K562 (cell line): ENCODE data around the gene TMEM184B. TPM values are rescaled to one million over a fixed set of nuclear protein-coding genes. Genes with fewer than 3 reads are reported as not detected.

Experiments used
- ATF1 ChIP-seq, 2 experiments: fragments of 450-650 bp in 1 of 2; IDR thresholded peaks; 2 replicates each; pipeline ENCODE4 v1.6.1; 2016; ENCODE audit warnings: missing compliant biosample characterization in 1 of 2, missing genetic modification characterization in 1 of 2
- CCAR2 ChIP-seq: fragments of 200-400 bp; formaldehyde crosslinking; IDR thresholded peaks from 2 replicates; pipeline ENCODE4 v1.6.1; 2017; ENCODE audit warnings: mild to moderate bottlenecking, low read depth, low read length
- CREB5 ChIP-seq: fragments of 250-450 bp; sonication (Bioruptor Pico); IDR thresholded peaks from 2 replicates; pipeline ENCODE4 v1.5.0; 2020; ENCODE audit warnings: mild to moderate bottlenecking
- CTBP1 ChIP-seq: fragments of 450-650 bp; IDR thresholded peaks from 2 replicates; pipeline ENCODE4 v1.6.1; 2016; ENCODE audit warnings: borderline replicate concordance
- DIDO1 ChIP-seq: fragments of 450-650 bp; IDR thresholded peaks from 2 replicates; pipeline ENCODE4 v1.6.1; 2016; ENCODE audit warnings: low read depth, missing biosample characterization, missing genetic modification characterization
- ETV6 ChIP-seq, 3 experiments: fragments of 150-350 bp in 1 of 3; sonication (generic) in 1 of 3; formaldehyde crosslinking in 1 of 3; IDR thresholded peaks; 2 replicates each; pipeline versions ENCODE4 v1.6.1 to v1.8.0; 2014 to 2022; ENCODE audit warnings: borderline replicate concordance in 2 of 3, low read depth in 2 of 3, antibody characterized with exemption in 1 of 3, low read length in 1 of 3, mild to moderate bottlenecking in 1 of 3, missing genetic modification reagents in 1 of 3
- FUS ChIP-seq: fragments of 200-400 bp; formaldehyde crosslinking; optimal IDR thresholded peaks from 2 replicates; pipeline ENCODE3; 2017; ENCODE audit warnings: low read depth, low read length
- JUNB ChIP-seq: fragments of 450-650 bp; formaldehyde crosslinking; conservative IDR thresholded peaks from 2 replicates; pipeline ENCODE4 v1.4.0; 2020; ENCODE audit warnings: mild to moderate bottlenecking
- KAT2B ChIP-seq: IDR thresholded peaks from one replicate; pipeline ENCODE4 v1.6.1; 2012; ENCODE audit warnings: low read depth, mild to moderate bottlenecking, control low read depth, inconsistent platforms, low read length, moderate library complexity
- POLR2B ChIP-seq: fragments of 450-650 bp; IDR thresholded peaks from 2 replicates; pipeline ENCODE4 v1.6.1; 2018; ENCODE audit warnings: low read depth; ENCODE audit not compliant: partially characterized antibody
- RB1 ChIP-seq: fragments of 450-650 bp; IDR thresholded peaks from 2 replicates; pipeline ENCODE4 v1.6.1; 2017; ENCODE audit warnings: low read depth, mild to moderate bottlenecking
- RHOXF2B ChIP-seq: fragments of 250-450 bp; sonication (Bioruptor Pico); conservative IDR thresholded peaks from 2 replicates; pipeline ENCODE4 v1.5.1; 2021
- SNRNP70 ChIP-seq: fragments of 200-400 bp; formaldehyde crosslinking; optimal IDR thresholded peaks from 2 replicates; pipeline ENCODE3; 2017; ENCODE audit warnings: low read depth, low read length
- SREBF2 ChIP-seq: sonication (generic); formaldehyde crosslinking; IDR thresholded peaks from 2 replicates; pipeline ENCODE4 v1.4.0; 2020; ENCODE audit warnings: mild to moderate bottlenecking, missing genetic modification reagents
- ZMIZ1 ChIP-seq, 2 experiments: fragments of 150-350 bp in 1 of 2; IDR thresholded peaks; 2 replicates each; pipeline ENCODE4 v1.6.1; 2012 to 2016; ENCODE audit warnings: low read depth in 2 of 2, low read length in 2 of 2, mild to moderate bottlenecking in 1 of 2, moderate library complexity in 1 of 2
- ZNF175 ChIP-seq: fragments of 200-800 bp; sonication (Bioruptor generic); IDR thresholded peaks from 2 replicates; pipeline ENCODE4 v1.6.1; 2016; ENCODE audit warnings: low read depth, mild to moderate bottlenecking, missing genetic modification characterization, missing compliant biosample characterization
- ZNF197 ChIP-seq: fragments of 200-800 bp; sonication (Bioruptor generic); IDR thresholded peaks from 2 replicates; pipeline ENCODE4 v1.6.1; 2016; ENCODE audit warnings: low read depth, missing genetic modification characterization, missing compliant biosample characterization
- ZNF23 ChIP-seq: fragments of 250-450 bp; sonication (Bioruptor Pico); IDR thresholded peaks from 2 replicates; pipeline ENCODE4 v1.4.0; 2020; ENCODE audit warnings: mild to moderate bottlenecking
- ZNF324 ChIP-seq: fragments of 250-450 bp; sonication (Bioruptor Pico); IDR thresholded peaks from 2 replicates; pipeline ENCODE4 v1.4.0; 2020; ENCODE audit warnings: mild to moderate bottlenecking
- ZNF445 ChIP-seq: fragments of 250-450 bp; sonication (Bioruptor Pico); IDR thresholded peaks from 2 replicates; pipeline ENCODE4 v1.4.0; 2020; ENCODE audit warnings: low read depth, mild to moderate bottlenecking, moderate library complexity
- ZNF584 ChIP-seq: fragments of 200-800 bp; sonication (Bioruptor generic); IDR thresholded peaks from 2 replicates; pipeline ENCODE4 v1.6.1; 2016; ENCODE audit warnings: low read depth, mild to moderate bottlenecking, missing genetic modification characterization, missing compliant biosample characterization
- ZNF586 ChIP-seq: fragments of 450-650 bp; formaldehyde crosslinking; conservative IDR thresholded peaks from 2 replicates; pipeline ENCODE4 v1.4.0; 2020; ENCODE audit warnings: mild to moderate bottlenecking, moderate library complexity
- polyA plus RNA-seq, 8 experiments: library from polyadenylated mRNA; depleted of rRNA in 4 of 8; stranded (reverse) in 5 of 8; unstranded in 3 of 8; fragments of >200 nt; fragmentation: Nextera tagmentation in 2 of 8; fragmentation: Illumina TruSeq in 1 of 8; extraction: Ambion mirVana in 2 of 8; extraction: Trizol in 1 of 8; gene quantifications; 2 replicates each; pipeline versions ENCODE4 v1.2.1 to v1.2.3, GENCODE V29; 2011 to 2014; ENCODE audit warnings: inconsistent platforms in 1 of 8, missing spikeins in 1 of 8
- total RNA-seq, 7 experiments: library from RNA; depleted of rRNA in 6 of 7; stranded (reverse); fragments of >200 nt in 6 of 7; fragmentation: Illumina TruSeq in 2 of 7; extraction: Trizol in 2 of 7; gene quantifications; 2 replicates each; pipeline versions ENCODE4 v1.2.1 to v1.2.3, GENCODE V29; 2011 to 2021; ENCODE audit warnings: low replicate concordance in 1 of 7
- TF ChIP-seq, protein P1 (sequence below): sonication (generic); formaldehyde crosslinking; IDR thresholded peaks from 2 replicates; pipeline ENCODE4 v1.8.0; 2022; ENCODE audit warnings: missing genetic modification reagents, mild to moderate bottlenecking, moderate library complexity, borderline replicate concordance

Gene TMEM184B
- total and polyA plus RNA-seq, 9 of the 15 experiments (the other 6 are each of a cell fraction or from before 2014, with no cell fraction given), result 0.31 to 25.1 (median 6.2) TPM

DNA sequence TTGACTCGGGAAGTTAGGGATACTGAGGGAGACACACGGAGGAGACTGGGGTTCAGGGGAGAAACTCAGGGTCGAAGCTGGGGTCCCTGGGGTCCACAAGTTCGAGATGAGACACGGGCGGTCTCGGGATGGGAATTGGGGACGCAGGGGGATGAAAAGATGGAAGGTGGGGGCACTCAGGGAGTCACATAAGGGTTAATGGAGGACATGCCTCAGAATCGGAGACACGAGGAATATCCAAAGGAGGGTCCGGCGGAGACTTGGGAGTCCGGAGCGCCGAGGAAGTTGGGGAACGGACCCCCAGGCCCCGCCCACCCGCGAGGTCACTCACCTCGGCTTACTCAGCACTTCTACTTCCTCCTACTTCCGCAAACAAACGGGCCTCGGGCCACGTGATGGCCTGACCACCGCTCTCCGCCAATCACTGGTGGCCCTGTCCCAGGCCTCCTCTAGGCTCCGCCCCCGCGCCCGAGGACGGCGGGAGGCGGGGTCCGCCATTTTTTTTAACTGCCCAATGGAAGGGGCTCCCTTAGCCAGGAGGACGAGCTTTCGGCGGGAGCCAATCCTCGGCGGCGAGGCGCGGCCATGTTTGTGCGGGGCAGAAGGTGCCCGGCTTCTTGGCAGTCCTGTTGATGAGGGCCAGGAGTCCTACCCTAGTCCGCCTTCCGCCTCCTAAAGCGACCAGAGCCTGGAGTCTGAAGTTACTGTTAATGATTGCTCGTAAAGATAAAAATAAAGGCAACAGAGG, 91.2 kb downstream of the TMEM184B start, which contains the start of gene PLA2G6 (continued):
- TF ChIP-seq, protein P1, sequence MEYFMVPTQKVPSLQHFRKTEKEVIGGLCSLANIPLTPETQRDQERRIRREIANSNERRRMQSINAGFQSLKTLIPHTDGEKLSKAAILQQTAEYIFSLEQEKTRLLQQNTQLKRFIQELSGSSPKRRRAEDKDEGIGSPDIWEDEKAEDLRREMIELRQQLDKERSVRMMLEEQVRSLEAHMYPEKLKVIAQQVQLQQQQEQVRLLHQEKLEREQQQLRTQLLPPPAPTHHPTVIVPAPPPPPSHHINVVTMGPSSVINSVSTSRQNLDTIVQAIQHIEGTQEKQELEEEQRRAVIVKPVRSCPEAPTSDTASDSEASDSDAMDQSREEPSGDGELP (CRISPR knock-in tag), result peak; percentile 18; the same call in 1 of the 2 replicates
- no peak for TF ChIP-seq ZNF324 (CRISPR knock-in tag)
- no peak for TF ChIP-seq ZNF175 (CRISPR knock-in tag)
- TF ChIP-seq ZNF197, result no peak
- no peak for TF ChIP-seq JUNB (CRISPR knock-in tag)
- TF ChIP-seq KAT2B, result no peak
- no peak for TF ChIP-seq ZNF584
- TF ChIP-seq SREBF2 (CRISPR knock-in tag), result no peak
- TF ChIP-seq ZNF23 (CRISPR knock-in tag), result no peak
- no peak for TF ChIP-seq ATF1 (CRISPR knock-in tag; IDR thresholded peaks at IDR 0.05)
- no peak for TF ChIP-seq ATF1 (tag; IDR thresholded peaks at IDR 0.05)
- TF ChIP-seq CREB5, result no peak
- TF ChIP-seq ZNF445, result no peak
- TF ChIP-seq ZNF586 (CRISPR knock-in tag), result no peak
- no peak for TF ChIP-seq SNRNP70
- no peak for TF ChIP-seq ZMIZ1 (IDR thresholded peaks at IDR 0.05; ENCODE audit: low read depth in 2 of 2, low read length in 2 of 2)
- no peak for TF ChIP-seq FUS
- 0 out of 2 replicates have a peak, but pooled peaks have one; percentile 17 for TF ChIP-seq RB1
- TF ChIP-seq CCAR2, result no peak
- TF ChIP-seq ETV6 (IDR thresholded peaks at IDR 0.05; ENCODE audit: borderline replicate concordance in 1 of 2, low read depth in 2 of 2, low read length in 1 of 2), result peak in 1 of 2 experiments; percentile 55; a peak in 1 of 4 replicates
- TF ChIP-seq ETV6 (CRISPR knock-in tag; IDR thresholded peaks at IDR 0.05; ENCODE audit: borderline replicate concordance), result no peak
- TF ChIP-seq DIDO1 (tag), result no peak
- no peak for TF ChIP-seq CTBP1
- TF ChIP-seq POLR2B, result peak; percentile 72
- TF ChIP-seq RHOXF2B (CRISPR knock-in tag), result no peak
